HepG2 (cell line): Measurements from ENCODE around the gene RASSF4. TPM values are rescaled to one million over a fixed set of nuclear protein-coding genes. Genes with fewer than 3 reads are reported as not detected.

Experiments used
- DPF2 ChIP-seq: sonication (generic); formaldehyde crosslinking; IDR thresholded peaks from 2 replicates; pipeline ENCODE4 v1.4.0; 2020; ENCODE audit warnings: mild to moderate bottlenecking, low read depth, missing genetic modification reagents, borderline replicate concordance
- ELF3 ChIP-seq: IDR thresholded peaks from 2 replicates; pipeline ENCODE4 v1.6.1; 2016; ENCODE audit warnings: missing genetic modification reagents, missing compliant biosample characterization
- FLYWCH1 ChIP-seq: sonication (generic); formaldehyde crosslinking; IDR thresholded peaks from 2 replicates; pipeline ENCODE4 v1.8.1; 2023; ENCODE audit warnings: mild to moderate bottlenecking, missing genetic modification reagents
- FOXA1 ChIP-seq, 2 experiments: fragments of 450-650 bp in 1 of 2; sonication (generic) in 1 of 2; formaldehyde crosslinking in 1 of 2; IDR thresholded peaks; 2 replicates each; pipeline versions ENCODE4 v1.4.0 to v1.6.1; 2016 to 2020; ENCODE audit warnings: missing genetic modification reagents in 1 of 2
- GPN1 ChIP-seq: sonication (generic); formaldehyde crosslinking; IDR thresholded peaks from 2 replicates; pipeline ENCODE4 v1.5.1; 2020; ENCODE audit warnings: missing genetic modification reagents, borderline replicate concordance
- HOXA3 ChIP-seq: sonication (generic); formaldehyde crosslinking; IDR thresholded peaks from 2 replicates; pipeline ENCODE4 v1.5.0; 2020; ENCODE audit warnings: missing genetic modification reagents
- IKZF4 ChIP-seq: sonication (generic); formaldehyde crosslinking; IDR thresholded peaks from 2 replicates; pipeline ENCODE4 v1.5.1; 2020; ENCODE audit warnings: borderline replicate concordance, mild to moderate bottlenecking, low read depth, missing genetic modification reagents; ENCODE audit errors: not compliant biosample characterization
- KDM6A ChIP-seq: IDR thresholded peaks from 2 replicates; pipeline ENCODE4 v1.6.1; 2016; ENCODE audit warnings: low read depth
- LCORL ChIP-seq, 2 experiments: fragments of 450-650 bp in 1 of 2; sonication (generic) in 1 of 2; formaldehyde crosslinking in 1 of 2; IDR thresholded peaks; 2 replicates each; pipeline versions ENCODE4 v1.5.0 to v1.6.1; 2017 to 2020; ENCODE audit warnings: antibody characterized with exemption in 1 of 2, missing genetic modification reagents in 1 of 2
- NCOA2 ChIP-seq: sonication (generic); formaldehyde crosslinking; IDR thresholded peaks from 2 replicates; pipeline ENCODE4 v1.8.0; 2022; ENCODE audit warnings: inconsistent platforms
- PLRG1 ChIP-seq: fragments of 450-650 bp; conservative IDR thresholded peaks from 2 replicates; pipeline ENCODE4 v1.6.1; 2016
- PPARG ChIP-seq: conservative IDR thresholded peaks from 2 replicates; pipeline ENCODE4 v1.6.1; 2016; ENCODE audit warnings: missing biosample characterization, missing genetic modification reagents
- RXRB ChIP-seq: IDR thresholded peaks from 2 replicates; pipeline ENCODE4 v1.6.1; 2016; ENCODE audit warnings: borderline replicate concordance, missing genetic modification reagents, missing compliant biosample characterization
- SALL1 ChIP-seq: sonication (generic); formaldehyde crosslinking; IDR thresholded peaks from 2 replicates; pipeline ENCODE4 v1.8.0; 2022; ENCODE audit warnings: mild to moderate bottlenecking, missing genetic modification reagents
- SP5 ChIP-seq: IDR thresholded peaks from 2 replicates; pipeline ENCODE4 v1.6.1; 2016; ENCODE audit warnings: low read depth, borderline replicate concordance
- TCF7L2 ChIP-seq: IDR thresholded peaks from 2 replicates; pipeline ENCODE4 v1.6.1; 2011; ENCODE audit warnings: mild to moderate bottlenecking, low read depth, low read length, moderate library complexity
- ZNF256 ChIP-seq: sonication (generic); formaldehyde crosslinking; conservative IDR thresholded peaks from 2 replicates; pipeline ENCODE4 v1.4.0; 2020; ENCODE audit warnings: missing genetic modification reagents
- ZNF264 ChIP-seq: sonication (generic); formaldehyde crosslinking; IDR thresholded peaks from 2 replicates; pipeline ENCODE4 v1.4.0; 2020; ENCODE audit warnings: missing genetic modification reagents
- ZNF747 ChIP-seq: sonication (generic); formaldehyde crosslinking; IDR thresholded peaks from 2 replicates; pipeline ENCODE4 v1.8.1; 2023; ENCODE audit warnings: missing genetic modification reagents, mild to moderate bottlenecking, borderline replicate concordance
- polyA plus RNA-seq, 8 experiments: library from polyadenylated mRNA; depleted of rRNA in 3 of 8; stranded (reverse) in 7 of 8; unstranded in 1 of 8; fragments of >200 nt; fragmentation: Illumina TruSeq in 4 of 8; extraction: Trizol in 4 of 8; gene quantifications; 2 replicates each; pipeline versions ENCODE4 v1.2.1 to v1.2.3, GENCODE V29; 2011 to 2016; ENCODE audit warnings: low read depth in 4 of 8, missing spikeins in 1 of 8, mixed read lengths in 1 of 8; ENCODE audit not compliant: insufficient read depth in 1 of 8
- total RNA-seq, 5 experiments: library from RNA; depleted of rRNA; stranded (reverse); fragments of >200 nt; fragmentation: Illumina TruSeq; extraction: Trizol; gene quantifications; 2 replicates each; pipeline ENCODE4 v1.2.3, GENCODE V29; 2016; ENCODE audit warnings: low read depth in 1 of 5
- TF ChIP-seq, protein P1 (sequence below): sonication (generic); formaldehyde crosslinking; IDR thresholded peaks from 2 replicates; pipeline ENCODE4 v1.8.0; 2022; ENCODE audit warnings: missing genetic modification reagents, mild to moderate bottlenecking, moderate library complexity, borderline replicate concordance
- TF ChIP-seq, protein P2 (sequence below): sonication (generic); formaldehyde crosslinking; IDR thresholded peaks from 2 replicates; pipeline ENCODE4 v1.4.0; 2020; ENCODE audit warnings: mild to moderate bottlenecking, missing genetic modification reagents, borderline replicate concordance
- TF ChIP-seq, protein P3 (sequence below): IDR thresholded peaks from 2 replicates; pipeline ENCODE4 v1.6.1; 2016; ENCODE audit warnings: low read depth

RASSF4 gene
- total and polyA plus RNA-seq, 2 of the 13 experiments (the other 11 are each of a cell fraction or from before 2014, with no cell fraction given) = 34.0 to 51.7 TPM

DNA sequence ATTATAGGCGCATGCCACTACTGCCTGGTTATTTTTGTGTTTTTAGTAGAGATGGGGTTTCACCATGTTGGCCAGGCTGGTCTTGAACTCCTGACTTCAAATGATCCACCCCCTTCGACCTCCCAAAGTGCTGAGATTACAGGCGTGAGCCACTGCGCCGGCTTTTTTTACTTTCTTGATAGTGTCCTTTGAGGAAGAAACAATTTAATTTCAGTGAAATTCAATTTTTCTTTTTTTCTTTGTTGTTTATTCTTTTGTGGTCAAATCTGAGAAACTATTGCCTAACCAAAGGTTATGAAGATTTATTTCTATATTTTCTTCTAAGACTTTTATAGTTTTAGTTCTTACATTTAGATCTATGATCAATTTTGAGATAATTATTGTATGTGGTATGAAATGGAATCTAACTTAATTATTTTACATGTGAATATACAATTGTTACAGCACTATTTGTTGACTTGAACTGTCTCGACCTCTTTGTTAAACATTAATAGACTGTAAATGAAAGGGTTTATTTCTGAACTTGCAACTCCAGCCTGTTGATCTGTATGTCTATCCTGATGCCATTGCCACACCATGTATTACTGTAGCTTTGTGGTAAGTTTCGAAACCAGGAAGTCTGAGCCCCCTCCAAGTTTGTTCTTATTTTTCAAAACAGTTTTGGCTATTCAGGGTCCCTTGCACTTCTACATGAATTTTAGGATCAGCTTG is 19.8 kb upstream of the RASSF4 start (continued):
- TF ChIP-seq, protein P1, sequence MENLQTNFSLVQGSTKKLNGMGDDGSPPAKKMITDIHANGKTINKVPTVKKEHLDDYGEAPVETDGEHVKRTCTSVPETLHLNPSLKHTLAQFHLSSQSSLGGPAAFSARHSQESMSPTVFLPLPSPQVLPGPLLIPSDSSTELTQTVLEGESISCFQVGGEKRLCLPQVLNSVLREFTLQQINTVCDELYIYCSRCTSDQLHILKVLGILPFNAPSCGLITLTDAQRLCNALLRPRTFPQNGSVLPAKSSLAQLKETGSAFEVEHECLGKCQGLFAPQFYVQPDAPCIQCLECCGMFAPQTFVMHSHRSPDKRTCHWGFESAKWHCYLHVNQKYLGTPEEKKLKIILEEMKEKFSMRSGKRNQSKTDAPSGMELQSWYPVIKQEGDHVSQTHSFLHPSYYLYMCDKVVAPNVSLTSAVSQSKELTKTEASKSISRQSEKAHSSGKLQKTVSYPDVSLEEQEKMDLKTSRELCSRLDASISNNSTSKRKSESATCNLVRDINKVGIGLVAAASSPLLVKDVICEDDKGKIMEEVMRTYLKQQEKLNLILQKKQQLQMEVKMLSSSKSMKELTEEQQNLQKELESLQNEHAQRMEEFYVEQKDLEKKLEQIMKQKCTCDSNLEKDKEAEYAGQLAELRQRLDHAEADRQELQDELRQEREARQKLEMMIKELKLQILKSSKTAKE (CRISPR knock-in tag) = peak; percentile 84
- TF ChIP-seq LCORL (IDR thresholded peaks at IDR 0.05) (no peak), LCORL (CRISPR knock-in tag; IDR thresholded peaks at IDR 0.05) (peak; percentile 49; the same call in 1 of the 2 replicates), ZNF256 (CRISPR knock-in tag) (no peak), PPARG (CRISPR knock-in tag) (peak; percentile 49; the same call in 1 of the 2 replicates), DPF2 (CRISPR knock-in tag) (peak; percentile 71; the same call in 1 of the 2 replicates), TCF7L2 (no peak), FLYWCH1 (CRISPR knock-in tag) (no peak), IKZF4 (CRISPR knock-in tag) (no peak), GPN1 (no peak), ZNF747 (CRISPR knock-in tag) (no peak), ZNF264 (CRISPR knock-in tag) (0 out of 2 replicates have a peak, but pooled peaks have one; percentile 43), SP5 (CRISPR knock-in tag) (peak; percentile 49; the same call in 1 of the 2 replicates), RXRB (CRISPR knock-in tag) (peak; percentile 81), PLRG1 (no peak), HOXA3 (0 out of 2 replicates have a peak, but pooled peaks have one; percentile 19), KDM6A (CRISPR knock-in tag) (peak; percentile 61; the same call in 1 of the 2 replicates), FOXA1 (IDR thresholded peaks at IDR 0.05) (no peak), FOXA1 (CRISPR knock-in tag; IDR thresholded peaks at IDR 0.05) (peak; percentile 73), SALL1 (CRISPR knock-in tag) (peak; percentile 34; the same call in 1 of the 2 replicates), NCOA2 (CRISPR knock-in tag) (peak; percentile 86), ELF3 (peak; percentile 98)
- TF ChIP-seq, protein P2, sequence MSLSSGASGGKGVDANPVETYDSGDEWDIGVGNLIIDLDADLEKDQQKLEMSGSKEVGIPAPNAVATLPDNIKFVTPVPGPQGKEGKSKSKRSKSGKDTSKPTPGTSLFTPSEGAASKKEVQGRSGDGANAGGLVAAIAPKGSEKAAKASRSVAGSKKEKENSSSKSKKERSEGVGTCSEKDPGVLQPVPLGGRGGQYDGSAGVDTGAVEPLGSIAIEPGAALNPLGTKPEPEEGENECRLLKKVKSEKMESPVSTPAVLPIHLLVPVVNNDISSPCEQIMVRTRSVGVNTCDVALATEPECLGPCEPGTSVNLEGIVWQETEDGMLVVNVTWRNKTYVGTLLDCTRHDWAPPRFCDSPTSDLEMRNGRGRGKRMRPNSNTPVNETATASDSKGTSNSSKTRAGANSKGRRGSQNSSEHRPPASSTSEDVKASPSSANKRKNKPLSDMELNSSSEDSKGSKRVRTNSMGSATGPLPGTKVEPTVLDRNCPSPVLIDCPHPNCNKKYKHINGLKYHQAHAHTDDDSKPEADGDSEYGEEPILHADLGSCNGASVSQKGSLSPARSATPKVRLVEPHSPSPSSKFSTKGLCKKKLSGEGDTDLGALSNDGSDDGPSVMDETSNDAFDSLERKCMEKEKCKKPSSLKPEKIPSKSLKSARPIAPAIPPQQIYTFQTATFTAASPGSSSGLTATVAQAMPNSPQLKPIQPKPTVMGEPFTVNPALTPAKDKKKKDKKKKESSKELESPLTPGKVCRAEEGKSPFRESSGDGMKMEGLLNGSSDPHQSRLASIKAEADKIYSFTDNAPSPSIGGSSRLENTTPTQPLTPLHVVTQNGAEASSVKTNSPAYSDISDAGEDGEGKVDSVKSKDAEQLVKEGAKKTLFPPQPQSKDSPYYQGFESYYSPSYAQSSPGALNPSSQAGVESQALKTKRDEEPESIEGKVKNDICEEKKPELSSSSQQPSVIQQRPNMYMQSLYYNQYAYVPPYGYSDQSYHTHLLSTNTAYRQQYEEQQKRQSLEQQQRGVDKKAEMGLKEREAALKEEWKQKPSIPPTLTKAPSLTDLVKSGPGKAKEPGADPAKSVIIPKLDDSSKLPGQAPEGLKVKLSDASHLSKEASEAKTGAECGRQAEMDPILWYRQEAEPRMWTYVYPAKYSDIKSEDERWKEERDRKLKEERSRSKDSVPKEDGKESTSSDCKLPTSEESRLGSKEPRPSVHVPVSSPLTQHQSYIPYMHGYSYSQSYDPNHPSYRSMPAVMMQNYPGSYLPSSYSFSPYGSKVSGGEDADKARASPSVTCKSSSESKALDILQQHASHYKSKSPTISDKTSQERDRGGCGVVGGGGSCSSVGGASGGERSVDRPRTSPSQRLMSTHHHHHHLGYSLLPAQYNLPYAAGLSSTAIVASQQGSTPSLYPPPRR (CRISPR knock-in tag) = peak; percentile 48; the same call in 1 of the 2 replicates
- TF ChIP-seq, protein P3, sequence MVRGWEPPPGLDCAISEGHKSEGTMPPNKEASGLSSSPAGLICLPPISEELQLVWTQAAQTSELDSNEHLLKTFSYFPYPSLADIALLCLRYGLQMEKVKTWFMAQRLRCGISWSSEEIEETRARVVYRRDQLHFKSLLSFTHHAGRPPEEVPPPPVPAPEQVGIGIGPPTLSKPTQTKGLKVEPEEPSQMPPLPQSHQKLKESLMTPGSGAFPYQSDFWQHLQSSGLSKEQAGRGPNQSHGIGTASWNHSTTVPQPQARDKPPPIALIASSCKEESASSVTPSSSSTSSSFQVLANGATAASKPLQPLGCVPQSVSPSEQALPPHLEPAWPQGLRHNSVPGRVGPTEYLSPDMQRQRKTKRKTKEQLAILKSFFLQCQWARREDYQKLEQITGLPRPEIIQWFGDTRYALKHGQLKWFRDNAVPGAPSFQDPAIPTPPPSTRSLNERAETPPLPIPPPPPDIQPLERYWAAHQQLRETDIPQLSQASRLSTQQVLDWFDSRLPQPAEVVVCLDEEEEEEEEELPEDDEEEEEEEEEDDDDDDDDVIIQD = peak; percentile 57; the same call in 1 of the 2 replicates
